ENCODE results near the gene ACVR1C.
A peak's percentile ranks its signal among the peaks of the same experiment; 100 is the strongest.

ACVR1C gene

GRCh38 chr2:157492189-157492773 lies 136.4 kb downstream of the ACVR1C start:
- peak; percentile 81 for DNase-seq

GRCh38 chr2:157489983-157490382 lies 138.7 kb downstream of the ACVR1C start:
- DNase-seq, result peak; percentile 28

DNA sequence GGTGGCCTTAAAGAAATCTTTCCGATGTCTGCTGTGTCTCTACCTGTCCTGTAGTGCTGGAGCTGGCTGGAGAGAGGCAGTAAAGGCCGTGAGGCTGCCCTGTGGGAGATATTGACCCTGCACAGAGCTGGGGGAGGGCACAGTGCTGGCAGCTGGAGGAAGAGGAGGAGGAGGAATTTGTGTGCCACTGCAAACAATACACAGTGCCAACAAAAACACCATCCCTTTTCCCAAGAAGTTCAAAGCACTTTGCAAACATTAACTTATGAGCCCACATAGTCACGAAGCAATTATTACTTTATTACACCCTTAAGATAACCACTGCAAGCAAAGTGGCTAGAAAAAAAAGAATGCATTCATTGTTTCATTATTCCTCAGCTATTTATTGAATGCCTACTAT lies 139.8 kb downstream of the ACVR1C start:
- DNase-seq, result no peak

- DNase-seq, result no peak
These were observed 140.9 kb downstream of the ACVR1C start for GRCh38 chr2:157487747-157488146.

DNA sequence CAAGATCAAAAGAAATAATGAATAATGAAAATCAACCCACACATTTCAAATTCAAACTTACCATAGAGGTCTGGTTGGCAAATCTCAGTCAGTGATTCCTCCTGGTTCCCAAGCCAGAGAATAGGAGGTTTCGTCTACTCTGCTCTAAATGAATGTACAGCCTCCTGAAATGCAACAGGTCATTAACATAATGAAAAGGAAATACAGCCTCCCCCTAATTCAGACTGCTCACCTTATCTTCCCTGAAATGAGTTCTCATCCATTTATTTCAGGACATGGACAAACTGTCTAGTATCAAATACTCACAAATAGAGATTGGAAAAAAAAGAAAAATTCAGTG lies 141.4 kb downstream of the ACVR1C start:
- no peak for DNase-seq

DNA sequence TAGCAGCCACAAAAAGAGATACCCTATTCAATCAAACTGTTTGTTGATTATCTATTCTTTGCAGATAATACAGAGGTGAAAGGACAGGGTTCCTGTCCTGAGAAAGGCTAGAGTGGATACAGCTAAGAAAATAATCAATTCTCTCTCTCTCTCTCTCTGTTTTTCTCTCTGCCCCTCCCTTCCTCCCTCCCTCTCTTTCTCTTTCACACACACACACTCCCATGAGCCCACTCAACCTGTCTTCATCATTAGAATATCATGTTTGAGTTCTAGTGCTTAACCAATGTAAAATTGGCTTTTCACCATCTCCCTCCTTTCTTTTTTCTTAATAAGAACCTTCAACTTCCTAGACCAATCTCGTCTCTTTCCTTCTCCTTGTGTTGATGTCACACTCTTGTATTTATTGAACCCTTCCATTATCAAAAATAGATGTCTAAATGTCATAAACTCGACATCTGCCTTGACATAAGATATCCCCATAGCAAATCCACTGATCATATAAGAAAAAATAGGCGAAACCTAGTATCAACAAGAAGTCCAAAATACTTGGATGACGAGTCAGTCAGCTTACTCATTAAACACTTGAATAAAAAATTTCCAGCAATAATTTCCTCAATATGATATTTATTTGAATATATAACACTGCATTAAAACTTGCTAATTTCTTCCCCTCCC lies 141.9 kb downstream of the ACVR1C start:
- no peak for DNase-seq

DNA sequence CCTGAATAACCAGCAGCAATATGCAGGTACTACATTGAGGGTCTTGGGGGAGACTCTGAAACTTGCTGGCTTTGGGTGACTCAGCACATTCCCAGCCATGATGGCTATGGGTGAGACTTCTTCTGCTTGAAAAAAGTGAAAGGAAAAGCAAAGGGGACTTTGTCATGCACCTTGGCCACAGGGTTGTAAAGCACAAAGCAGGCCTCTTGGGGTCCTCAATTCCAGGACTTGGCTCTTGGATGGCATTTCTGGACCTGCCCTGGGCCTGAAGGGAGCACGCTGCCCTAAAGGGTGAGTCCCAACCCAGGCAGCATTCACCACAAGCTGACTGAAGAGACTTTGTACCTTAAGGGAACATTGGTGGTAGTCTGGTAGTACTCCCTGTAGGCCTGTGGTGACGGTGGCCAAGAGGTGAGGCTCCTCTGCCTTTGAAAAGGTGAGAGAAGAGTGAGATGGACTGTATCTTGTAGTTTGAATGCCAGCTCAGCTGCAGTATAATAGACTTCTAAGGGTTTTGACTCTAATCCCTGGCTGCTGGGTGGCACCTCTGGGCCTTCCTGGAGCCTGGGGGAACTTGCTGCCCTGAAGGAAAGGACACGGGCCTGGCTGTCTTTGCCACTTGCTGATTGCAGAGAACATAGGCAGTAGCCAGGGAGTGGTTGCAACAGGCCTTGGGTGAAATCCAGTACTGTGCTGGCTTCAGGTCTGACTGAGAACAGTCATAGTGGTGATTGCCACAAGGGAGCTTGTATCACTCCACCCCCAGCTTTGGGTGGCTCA lies 148.3 kb downstream of the ACVR1C start:
- peak; percentile 44 for DNase-seq

- no peak for DNase-seq
These were observed 149.3 kb downstream of the ACVR1C start for GRCh38 chr2:157479081-157480027.

DNA sequence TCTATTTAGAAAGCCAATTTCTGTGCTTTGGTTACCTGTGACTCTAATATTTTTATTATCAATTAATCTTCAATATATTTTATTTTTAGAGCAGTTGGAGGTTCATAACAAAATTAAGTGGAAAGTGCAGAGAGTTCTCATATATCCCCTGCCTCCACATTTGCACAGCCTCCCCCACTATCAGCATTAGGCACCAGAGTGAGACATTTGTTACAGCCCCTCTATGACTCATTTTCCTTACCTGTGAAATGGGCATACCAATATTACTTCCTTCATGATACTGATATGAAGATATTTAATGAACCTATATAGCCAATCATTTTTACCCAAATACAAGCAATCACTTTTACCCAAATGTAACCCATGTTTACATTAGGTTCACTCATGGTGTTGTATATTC lies 150.7 kb downstream of the ACVR1C start:
- no peak for DNase-seq

DNA sequence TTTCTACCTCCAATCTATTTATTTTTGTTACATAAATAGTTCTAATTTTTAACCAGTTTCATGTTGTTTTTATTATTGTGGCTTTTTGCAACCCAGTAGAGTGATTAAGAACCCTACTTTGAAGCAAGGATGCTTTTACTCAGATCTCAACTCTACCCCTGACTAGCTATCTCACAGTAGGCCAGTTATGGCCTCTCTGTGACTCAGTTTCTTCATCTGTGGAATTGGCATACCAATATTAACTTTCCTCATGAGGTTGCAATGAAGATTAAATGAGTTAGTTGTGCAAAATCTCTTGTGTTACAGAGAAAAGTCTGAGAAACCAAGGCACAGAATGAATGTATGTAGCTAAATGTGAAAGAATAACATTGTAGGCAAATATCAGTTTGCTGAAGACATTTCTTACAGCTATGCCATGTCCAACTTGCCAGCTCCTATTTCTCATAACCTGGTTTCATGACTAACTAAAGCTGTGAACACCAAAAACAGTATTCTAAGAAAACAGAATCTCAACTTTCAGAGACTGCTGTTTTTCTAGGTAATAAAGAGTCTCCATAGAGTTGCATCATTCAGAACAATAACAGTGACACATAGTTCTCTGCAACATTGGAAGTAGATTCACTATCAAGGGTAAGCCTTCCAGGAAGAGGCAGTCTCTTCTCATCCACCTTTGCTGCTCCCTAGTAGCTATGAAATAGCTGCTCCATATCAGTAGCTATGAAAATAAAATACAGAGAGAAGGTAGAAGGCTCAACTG lies 151.5 kb downstream of the ACVR1C start:
- peak; percentile 69 for DNase-seq

Data from OCI-M1 (cell line).